ENCODE measurements around the gene BMX. TPM values are rescaled to one million over a fixed set of nuclear protein-coding genes. Genes with fewer than 3 reads are reported as not detected.

BMX gene
- total and polyA plus RNA-seq, 9 of the 15 experiments (the other 6 are each of a cell fraction or from before 2014, with no cell fraction given): 0.45 to 4.2 (median 1.8) TPM

DNA sequence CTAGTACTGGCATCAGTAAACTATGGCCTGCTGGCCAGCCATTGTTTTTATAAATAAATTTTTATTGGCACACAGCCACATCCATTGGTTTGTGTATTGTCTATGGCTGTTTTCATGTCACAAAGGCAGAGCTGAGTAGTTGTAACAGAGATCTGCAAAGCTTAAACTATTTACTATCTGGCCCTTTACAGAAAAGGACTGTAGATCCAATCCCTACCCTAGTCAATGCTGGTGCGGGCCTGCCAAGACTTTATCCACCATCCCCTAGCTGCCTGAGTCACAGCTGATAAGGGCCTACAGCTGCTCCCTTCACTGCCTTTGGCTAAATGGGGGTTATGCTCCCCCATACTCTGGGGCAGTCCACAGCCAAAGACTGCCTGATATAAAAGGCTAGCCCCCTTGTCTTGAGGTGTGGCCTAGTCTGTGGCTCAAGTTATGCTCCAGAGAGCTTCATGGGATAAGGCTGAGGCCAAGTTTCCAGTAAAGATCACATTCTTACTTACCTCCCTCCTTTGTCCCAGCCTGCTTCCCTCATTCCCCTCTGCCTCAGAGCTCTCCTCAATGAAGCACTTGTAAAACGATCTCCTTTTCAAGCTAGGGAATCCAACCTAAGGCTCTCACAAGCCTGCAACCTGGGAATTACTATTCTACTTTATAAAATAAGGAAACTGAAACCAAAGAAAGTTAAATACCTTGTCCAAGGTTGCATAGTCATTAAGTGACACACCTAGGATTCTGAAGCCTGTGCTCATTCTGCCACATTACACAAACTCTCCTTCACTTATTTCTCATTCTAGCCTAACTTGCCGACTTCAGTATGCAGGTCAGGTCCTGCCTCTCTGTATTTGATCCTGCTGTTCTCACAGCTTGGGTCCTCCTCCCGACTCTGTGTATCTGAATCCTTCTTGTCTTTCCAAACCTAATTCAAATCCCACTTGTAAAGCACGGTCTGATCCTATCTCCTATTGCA is 79.5 kb downstream of the BMX start (continued):
- TF ChIP-seq DACH1 (IDR thresholded peaks at IDR 0.05; ENCODE audit: partially characterized antibody) (peak; percentile 93), ZNF217 (CRISPR knock-in tag; IDR thresholded peaks at IDR 0.05) (no peak), ZNF311 (CRISPR knock-in tag; IDR thresholded peaks at IDR 0.05) (no peak), ARHGAP35 (IDR thresholded peaks at IDR 0.05; ENCODE audit: partially characterized antibody) (no peak), ZFP36 (IDR thresholded peaks at IDR 0.05; ENCODE audit: low read depth, low read length, partially characterized antibody) (no peak)
- TF ChIP-seq, protein P1, sequence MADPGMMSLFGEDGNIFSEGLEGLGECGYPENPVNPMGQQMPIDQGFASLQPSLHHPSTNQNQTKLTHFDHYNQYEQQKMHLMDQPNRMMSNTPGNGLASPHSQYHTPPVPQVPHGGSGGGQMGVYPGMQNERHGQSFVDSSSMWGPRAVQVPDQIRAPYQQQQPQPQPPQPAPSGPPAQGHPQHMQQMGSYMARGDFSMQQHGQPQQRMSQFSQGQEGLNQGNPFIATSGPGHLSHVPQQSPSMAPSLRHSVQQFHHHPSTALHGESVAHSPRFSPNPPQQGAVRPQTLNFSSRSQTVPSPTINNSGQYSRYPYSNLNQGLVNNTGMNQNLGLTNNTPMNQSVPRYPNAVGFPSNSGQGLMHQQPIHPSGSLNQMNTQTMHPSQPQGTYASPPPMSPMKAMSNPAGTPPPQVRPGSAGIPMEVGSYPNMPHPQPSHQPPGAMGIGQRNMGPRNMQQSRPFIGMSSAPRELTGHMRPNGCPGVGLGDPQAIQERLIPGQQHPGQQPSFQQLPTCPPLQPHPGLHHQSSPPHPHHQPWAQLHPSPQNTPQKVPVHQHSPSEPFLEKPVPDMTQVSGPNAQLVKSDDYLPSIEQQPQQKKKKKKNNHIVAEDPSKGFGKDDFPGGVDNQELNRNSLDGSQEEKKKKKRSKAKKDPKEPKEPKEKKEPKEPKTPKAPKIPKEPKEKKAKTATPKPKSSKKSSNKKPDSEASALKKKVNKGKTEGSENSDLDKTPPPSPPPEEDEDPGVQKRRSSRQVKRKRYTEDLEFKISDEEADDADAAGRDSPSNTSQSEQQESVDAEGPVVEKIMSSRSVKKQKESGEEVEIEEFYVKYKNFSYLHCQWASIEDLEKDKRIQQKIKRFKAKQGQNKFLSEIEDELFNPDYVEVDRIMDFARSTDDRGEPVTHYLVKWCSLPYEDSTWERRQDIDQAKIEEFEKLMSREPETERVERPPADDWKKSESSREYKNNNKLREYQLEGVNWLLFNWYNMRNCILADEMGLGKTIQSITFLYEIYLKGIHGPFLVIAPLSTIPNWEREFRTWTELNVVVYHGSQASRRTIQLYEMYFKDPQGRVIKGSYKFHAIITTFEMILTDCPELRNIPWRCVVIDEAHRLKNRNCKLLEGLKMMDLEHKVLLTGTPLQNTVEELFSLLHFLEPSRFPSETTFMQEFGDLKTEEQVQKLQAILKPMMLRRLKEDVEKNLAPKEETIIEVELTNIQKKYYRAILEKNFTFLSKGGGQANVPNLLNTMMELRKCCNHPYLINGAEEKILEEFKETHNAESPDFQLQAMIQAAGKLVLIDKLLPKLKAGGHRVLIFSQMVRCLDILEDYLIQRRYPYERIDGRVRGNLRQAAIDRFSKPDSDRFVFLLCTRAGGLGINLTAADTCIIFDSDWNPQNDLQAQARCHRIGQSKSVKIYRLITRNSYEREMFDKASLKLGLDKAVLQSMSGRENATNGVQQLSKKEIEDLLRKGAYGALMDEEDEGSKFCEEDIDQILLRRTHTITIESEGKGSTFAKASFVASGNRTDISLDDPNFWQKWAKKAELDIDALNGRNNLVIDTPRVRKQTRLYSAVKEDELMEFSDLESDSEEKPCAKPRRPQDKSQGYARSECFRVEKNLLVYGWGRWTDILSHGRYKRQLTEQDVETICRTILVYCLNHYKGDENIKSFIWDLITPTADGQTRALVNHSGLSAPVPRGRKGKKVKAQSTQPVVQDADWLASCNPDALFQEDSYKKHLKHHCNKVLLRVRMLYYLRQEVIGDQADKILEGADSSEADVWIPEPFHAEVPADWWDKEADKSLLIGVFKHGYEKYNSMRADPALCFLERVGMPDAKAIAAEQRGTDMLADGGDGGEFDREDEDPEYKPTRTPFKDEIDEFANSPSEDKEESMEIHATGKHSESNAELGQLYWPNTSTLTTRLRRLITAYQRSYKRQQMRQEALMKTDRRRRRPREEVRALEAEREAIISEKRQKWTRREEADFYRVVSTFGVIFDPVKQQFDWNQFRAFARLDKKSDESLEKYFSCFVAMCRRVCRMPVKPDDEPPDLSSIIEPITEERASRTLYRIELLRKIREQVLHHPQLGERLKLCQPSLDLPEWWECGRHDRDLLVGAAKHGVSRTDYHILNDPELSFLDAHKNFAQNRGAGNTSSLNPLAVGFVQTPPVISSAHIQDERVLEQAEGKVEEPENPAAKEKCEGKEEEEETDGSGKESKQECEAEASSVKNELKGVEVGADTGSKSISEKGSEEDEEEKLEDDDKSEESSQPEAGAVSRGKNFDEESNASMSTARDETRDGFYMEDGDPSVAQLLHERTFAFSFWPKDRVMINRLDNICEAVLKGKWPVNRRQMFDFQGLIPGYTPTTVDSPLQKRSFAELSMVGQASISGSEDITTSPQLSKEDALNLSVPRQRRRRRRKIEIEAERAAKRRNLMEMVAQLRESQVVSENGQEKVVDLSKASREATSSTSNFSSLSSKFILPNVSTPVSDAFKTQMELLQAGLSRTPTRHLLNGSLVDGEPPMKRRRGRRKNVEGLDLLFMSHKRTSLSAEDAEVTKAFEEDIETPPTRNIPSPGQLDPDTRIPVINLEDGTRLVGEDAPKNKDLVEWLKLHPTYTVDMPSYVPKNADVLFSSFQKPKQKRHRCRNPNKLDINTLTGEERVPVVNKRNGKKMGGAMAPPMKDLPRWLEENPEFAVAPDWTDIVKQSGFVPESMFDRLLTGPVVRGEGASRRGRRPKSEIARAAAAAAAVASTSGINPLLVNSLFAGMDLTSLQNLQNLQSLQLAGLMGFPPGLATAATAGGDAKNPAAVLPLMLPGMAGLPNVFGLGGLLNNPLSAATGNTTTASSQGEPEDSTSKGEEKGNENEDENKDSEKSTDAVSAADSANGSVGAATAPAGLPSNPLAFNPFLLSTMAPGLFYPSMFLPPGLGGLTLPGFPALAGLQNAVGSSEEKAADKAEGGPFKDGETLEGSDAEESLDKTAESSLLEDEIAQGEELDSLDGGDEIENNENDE (IDR thresholded peaks at IDR 0.05; ENCODE audit: low read depth, low read length): no peak
- TF ChIP-seq, protein P2, sequence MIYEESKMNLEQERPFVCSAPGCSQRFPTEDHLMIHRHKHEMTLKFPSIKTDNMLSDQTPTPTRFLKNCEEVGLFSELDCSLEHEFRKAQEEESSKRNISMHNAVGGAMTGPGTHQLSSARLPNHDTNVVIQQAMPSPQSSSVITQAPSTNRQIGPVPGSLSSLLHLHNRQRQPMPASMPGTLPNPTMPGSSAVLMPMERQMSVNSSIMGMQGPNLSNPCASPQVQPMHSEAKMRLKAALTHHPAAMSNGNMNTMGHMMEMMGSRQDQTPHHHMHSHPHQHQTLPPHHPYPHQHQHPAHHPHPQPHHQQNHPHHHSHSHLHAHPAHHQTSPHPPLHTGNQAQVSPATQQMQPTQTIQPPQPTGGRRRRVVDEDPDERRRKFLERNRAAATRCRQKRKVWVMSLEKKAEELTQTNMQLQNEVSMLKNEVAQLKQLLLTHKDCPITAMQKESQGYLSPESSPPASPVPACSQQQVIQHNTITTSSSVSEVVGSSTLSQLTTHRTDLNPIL (CRISPR knock-in tag; IDR thresholded peaks at IDR 0.05): no peak
